Measurements from ENCODE around the gene PTPRD.

Gene PTPRD

GRCh38 chr9:8508671-8509290 is 2104.0 kb downstream of the PTPRD start:
- no peak for DNase-seq (ENCODE audit: low spot score)

DNA sequence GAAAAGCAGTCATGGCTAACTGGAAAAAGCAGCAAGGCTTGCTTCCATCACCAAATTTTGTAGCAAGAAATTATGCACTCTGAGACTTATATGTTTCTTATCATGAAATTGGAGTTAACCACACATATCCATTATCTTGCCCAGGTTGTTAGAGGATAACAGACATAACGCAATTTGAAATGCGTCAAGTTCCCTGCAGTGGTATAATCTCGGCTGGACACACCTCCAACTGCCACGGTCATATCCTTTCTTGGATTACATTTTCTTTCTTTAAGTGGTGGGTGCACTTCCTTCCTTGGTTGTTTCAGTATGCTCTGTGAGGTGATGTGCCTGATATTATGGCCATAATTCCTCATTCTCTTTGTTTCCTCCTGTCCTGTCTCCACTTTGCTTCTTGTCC is 2118.2 kb downstream of the PTPRD start:
- no peak for DNase-seq (ENCODE audit: low spot score)

- DNase-seq (ENCODE audit: low spot score): no peak
Measured at GRCh38 chr9:8492679-8493078, 2120.1 kb downstream of the PTPRD start.

- peak; percentile 17 for DNase-seq (ENCODE audit: low spot score)
Measured at GRCh38 chr9:8492024-8492423, 2120.8 kb downstream of the PTPRD start.

- no peak for DNase-seq (ENCODE audit: low spot score)
Measured at GRCh38 chr9:8491563-8491962, 2121.2 kb downstream of the PTPRD start.

DNA sequence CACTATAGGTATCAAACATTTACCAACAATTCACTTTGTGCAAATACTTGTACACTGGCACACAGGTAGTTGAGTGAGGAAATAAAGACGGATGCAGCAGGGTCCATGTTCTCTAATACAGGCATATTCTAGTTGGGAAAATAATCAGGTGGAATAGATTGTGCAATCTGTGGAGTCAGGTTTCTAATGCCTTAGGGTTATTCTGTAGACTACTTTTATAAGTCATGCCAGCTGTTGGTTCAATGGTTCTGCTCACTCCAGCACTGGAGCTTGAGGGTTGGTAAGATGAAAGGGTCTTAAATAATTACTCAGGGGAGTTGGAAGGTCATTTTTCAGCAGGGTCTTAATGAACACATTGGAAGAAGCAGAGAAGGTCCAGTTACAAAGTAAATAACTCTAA is 2123.0 kb downstream of the PTPRD start:
- DNase-seq (ENCODE audit: low spot score): no peak

- DNase-seq (ENCODE audit: low spot score): peak; percentile 22
Measured at GRCh38 chr9:8486095-8486494, 2126.7 kb downstream of the PTPRD start.

- DNase-seq (ENCODE audit: low spot score): no peak
Measured at GRCh38 chr9:8484597-8485191, 2128.1 kb downstream of the PTPRD start.

GRCh38 chr9:8477450-8477849 is 2135.4 kb downstream of the PTPRD start:
- DNase-seq (ENCODE audit: low spot score): no peak

DNA sequence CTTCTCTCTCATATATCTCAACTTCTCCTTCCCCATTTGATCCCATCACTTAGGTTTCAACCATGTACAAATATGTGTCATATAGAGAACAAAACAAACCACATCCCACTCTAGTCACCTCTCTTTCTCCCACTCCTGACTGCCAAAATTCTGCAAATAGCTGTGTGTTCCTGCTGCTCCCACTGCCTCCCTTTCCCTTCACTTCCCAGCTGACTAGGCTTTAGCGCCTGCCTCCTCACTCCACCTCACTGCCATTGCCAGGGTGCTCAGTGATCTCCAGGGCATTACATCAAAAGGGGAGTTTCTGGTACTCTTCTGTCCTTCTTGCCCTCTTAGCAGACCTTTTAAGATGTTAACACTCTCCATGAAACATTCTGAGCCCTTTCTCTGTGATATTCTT is 2137.9 kb downstream of the PTPRD start:
- no peak for DNase-seq (ENCODE audit: low spot score)

DNA sequence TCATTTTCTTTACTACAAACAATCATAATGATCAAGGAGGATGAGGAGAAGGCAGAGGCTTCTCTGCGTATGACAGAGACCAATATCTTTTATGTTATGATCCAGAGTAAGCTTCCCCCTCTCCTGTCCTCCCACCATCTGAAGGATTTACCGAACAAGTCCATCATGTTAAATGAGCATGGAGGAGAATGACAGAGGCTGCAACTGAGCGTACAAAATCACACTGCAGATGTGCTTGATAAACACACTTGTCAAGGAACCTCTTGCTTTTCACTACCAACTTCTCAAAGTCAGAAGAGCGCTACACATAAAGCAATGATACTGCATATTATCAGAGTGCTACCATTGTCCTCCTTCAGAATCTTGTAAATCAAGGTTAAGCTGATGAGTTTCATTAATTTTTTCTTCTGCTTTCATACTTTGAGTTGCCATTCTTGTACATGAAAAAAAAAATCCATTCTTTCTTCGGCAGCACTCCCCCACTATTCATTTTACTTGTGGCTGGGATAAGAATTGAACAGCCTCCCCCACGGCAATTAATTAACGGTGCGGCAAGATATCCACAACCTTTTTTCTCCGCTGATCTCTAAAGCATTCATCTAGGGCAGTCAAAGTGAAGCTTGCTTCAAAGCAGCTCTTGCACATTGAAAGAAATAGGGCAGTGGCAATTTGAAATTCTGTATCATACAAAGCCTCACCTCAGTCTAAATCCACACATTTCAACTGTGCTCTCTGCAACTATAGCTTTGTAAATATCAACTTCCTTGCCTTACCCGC is 2139.4 kb downstream of the PTPRD start:
- DNase-seq (ENCODE audit: low spot score): no peak

DNA sequence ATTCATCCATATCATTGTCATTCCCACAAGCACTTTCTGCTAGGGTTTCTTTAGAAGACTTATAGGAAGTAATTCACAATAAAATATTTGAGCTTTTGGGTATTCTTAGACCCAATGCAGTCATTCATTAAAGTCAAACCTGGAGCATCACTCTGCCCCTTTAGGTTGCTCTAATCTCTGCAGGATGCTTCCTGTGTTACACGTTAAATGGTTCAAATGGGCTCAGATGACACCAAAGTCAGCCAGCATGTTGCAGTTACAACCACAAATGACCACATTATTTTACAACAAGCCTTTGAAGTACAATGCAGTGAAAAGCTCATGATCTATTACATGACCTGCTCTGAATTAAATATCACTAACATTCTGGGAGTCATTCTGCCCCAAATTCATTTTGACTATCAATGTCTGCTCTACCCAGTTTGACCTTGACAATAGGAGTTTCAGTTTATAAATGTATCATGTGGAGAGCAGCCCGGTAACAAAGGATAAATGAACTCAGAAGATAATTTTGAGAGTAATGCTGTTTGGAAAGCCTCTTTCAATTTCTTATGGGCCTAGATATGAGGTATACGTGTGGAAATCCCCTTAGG is 2144.7 kb downstream of the PTPRD start:
- no peak for DNase-seq (ENCODE audit: low spot score)

DNA sequence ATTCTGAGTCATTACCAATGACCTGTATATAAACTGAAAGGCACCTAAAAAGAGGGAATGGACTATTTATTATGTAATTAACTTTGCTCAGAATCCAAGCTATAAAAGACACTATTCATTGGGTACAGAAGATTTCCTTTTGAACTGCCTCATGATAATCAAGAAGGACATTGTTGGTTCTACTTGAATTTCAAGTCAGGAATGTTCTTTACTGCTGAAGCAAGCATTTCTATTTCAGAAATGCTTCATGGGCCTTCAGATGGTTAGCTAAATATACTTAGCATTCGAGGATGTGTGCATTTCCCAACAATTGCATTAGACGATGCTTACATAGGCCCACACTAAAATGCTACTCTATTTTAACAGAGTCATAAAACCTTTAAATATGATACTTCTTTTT is 2155.0 kb downstream of the PTPRD start:
- DNase-seq (ENCODE audit: low spot score): no peak

GRCh38 chr9:8457055-8457454 is 2155.7 kb downstream of the PTPRD start:
- DNase-seq (ENCODE audit: low spot score): no peak

GRCh38 chr9:8456344-8456743 is 2156.5 kb downstream of the PTPRD start:
- DNase-seq (ENCODE audit: low spot score): no peak

DNA sequence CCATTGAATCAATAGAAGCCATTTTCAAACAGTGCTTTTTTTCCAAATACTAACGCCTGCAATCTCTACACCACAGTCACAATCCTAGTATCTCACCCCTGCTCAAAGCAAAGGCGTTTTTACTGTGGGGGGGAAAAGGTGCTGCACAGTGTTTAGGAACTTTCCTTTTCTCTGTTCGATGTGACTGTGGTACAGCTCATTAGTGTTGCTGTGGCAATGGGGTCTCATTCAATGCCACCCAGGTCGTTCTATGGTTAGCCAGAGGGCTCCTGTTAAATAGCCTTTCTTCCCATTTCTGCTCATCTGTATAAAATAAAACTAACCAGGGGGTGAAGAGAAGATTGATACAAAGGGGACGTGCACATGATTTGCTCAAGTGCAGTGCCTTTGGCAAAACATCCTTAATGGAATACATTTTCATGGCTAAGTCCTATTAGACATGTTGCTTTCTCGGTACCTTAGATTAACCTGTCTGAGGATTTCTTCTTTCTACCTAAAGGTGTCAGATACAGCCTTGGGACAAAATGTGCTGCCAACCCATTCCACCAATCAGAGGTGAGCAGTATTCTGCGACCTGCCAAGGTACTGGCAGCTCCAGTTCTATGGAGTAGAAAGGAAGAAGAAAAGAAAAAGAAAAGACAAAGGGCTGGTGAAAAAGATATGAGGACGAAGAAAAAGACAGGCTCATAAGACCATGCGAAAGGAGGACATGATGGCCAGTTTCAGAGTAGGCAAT is 2161.8 kb downstream of the PTPRD start:
- DNase-seq (ENCODE audit: low spot score): no peak

DNA sequence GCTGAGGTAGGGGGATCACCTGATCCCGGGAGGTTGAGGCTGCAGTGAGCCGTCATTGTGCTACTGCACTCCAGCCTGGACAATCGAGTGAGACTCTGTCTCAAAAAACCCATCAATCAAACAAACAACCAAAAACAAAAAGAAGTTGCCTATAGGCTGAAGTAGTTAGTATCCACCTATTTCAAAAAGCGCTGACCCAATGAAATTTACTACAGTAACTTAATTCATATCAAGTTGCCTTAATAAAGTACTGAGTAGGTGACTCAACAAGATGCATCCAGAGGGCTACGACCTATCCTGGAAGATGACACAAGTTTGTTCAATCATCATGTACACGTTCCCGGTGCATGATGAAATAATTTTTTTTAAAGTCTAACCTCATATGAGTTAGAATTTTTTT is 2164.6 kb downstream of the PTPRD start:
- DNase-seq (ENCODE audit: low spot score): no peak

DNA sequence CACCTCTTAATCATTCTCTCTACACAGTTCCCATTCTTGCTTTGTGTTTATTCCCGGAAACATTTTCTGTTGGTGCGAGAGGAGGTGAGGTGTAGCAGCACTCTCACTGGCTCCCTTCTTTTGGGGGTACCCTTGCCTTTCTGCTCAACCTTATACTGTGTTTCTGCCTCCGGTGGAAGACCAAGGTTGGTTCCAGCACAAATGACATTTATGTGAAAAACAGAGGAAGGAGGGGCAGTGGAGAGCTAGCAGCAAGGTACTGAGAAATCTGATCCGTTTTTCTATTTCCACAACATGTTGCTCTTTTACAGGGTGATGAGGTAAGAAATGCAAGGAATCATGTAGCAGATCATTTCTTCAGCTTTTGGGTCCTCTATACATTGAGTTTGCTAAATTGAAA is 2165.2 kb downstream of the PTPRD start:
- DNase-seq (ENCODE audit: low spot score): peak; percentile 11

DNA sequence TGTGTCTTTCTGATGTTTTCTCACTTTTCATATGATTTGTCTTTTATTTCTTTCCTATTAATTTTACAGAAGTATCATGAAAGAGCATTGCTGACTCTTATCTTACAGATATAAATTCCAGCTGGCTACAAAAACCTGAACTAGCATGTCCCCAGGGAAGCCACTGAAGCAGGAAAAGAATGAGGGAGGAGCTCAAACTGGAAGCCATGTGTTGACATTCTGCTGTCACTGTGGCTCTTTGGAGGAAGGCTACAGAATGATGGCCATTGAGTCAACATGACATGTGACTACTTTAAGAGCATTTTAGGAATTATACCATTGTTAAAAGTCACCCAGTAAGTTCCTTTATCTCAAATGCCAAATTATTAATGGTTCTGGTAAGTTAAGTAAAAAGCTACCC is 2174.9 kb downstream of the PTPRD start:
- DNase-seq (ENCODE audit: low spot score): no peak

DNA sequence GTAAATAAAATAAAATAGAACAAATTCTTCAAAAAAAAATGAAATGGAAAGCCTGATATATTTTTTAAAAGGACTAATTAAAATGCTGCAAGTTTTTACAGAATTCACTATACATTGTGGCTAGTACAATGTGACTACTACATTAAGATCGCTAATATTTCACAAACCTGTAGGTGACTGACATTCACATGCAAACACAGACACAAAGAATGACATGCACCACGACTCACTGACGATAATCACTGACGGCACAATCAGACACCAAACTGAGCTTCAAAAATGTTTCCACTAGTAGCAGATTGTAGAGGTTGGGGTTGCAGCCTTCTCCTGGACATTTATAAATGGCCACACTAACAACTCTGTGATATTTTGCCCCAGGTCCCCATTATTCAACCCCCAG is 2175.5 kb downstream of the PTPRD start:
- DNase-seq (ENCODE audit: low spot score): no peak

DNA sequence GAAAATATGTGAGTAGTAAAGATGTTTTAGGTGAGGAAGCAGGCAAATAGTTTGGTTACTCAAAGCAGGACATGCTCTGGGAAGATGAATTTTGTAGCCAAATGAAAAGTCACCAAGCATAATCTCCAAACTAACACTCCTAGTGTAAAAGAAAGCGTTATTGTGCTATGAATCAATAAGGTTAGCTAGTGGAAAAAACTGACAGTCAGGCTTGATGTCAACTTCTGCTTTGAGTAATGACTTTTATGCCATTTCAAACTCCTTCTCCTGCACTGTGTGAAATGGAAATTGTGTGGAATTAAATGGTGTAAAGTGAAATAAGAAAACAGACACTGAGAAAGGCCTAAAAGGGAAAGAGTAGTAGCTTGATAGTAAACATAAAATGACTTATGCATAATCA is 2176.0 kb downstream of the PTPRD start:
- no peak for DNase-seq (ENCODE audit: low spot score)

DNA sequence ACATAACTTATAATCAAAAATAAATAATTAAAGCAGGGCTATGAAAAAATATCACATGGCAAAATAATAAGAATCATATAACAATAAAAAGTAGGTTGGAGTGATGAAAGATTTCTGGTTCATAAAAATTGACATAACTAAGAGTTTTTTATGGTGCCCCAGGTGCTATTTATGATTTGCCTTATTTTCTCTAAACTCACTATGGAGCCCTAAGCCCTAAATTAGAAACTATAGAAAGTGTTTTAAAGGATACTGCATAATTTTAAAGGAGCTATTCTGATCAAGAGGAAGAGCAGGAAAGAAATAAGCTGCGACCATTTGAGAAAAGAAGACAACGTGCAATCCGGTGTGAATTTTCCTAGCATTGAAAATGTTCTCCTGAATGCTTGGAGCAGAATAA is 2178.2 kb downstream of the PTPRD start:
- no peak for DNase-seq (ENCODE audit: low spot score)

Data from iPS-NIHi11 (cell line).